HG02678 (cell line): ENCODE measurements around the gene STK24.
A peak's percentile ranks its signal among the peaks of the same experiment; 100 is the strongest.

ENCODE experiments used
- ATAC-seq: cut with Tn5 transposase; IDR thresholded peaks from one replicate; pipeline ENCODE4 v1.9.1; 2021; ENCODE audit warnings: mild to moderate bottlenecking, moderate library complexity; ENCODE audit not compliant: unreplicated experiment

STK24 gene

DNA sequence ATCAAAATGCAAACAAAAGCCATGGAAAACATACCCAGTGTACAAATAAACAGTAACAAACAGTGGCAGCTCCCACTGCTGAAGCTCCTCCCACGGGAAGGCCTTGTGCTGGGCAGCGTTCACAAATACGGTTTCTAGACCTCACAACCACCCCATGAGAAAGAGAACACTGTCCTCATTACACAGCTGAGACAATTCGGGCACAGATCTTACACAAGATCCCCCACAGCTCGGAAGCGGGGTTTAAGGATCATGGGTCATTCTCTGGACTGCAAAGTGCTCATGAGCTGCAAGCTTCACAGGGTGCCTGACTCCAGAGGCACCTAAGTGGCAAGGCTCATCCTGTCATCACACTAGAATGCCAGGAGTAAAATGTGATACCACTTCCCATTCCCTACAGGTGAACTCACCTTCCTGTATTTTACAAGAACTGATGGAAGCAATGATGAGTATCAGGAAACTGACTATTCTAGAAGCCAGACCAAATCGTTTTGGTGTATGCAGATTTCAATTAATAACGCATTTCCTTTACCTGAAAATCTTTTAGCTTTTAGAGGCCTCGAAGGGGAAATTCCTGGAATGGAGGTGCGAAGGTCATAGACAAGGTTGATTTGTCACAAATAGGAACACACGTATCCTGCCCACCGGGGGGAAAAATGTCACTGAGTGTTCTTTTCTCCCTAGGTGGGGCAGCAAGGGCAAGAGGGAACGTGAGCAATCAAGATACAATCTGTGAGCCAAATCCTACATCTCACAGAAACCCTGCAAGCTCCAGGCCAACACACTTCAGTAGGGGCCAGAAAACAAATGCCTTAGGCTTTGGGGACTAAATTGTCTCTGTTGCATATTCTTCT, 41.2 kb downstream of the STK24 start:
- no peak for ATAC-seq

DNA sequence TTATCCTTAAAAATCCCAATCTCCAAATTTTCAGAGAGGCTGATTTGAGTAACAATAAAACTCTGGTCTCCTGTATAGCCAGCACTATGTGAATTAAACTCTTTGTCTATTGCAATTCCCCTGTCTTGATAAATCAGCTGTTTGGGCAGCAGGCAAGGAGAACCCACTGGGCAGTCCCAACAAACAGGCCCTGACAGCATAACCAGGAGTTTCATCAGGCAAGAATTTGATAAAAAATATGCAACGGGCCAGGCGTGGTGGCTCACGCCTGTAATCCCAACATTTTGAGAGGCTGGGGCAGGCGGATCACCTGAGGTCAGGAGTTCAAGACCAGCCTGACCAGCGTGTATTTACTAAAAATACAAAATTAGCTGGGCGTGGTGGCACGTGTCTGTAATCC, 42.1 kb downstream of the STK24 start:
- no peak for ATAC-seq

DNA sequence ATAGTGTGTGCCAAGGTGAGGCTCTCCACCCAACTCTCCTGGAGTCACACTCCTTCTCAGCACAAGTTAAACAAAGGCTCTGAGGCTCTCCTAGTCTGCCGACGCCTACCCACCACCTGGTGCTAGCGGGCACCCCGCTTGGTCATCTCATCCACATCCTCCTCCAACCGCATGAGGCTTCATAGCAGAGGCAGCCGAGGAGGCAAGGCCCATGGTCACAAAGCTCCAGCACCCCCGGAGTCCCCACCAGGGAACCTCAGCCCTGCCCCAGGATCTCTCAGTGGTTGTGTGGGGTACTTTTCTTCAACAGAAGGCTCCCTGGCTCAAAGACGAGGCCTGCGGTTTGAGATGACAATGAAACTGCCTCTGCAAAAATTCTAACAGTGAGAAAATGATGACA, 43.0 kb downstream of the STK24 start:
- no peak for ATAC-seq

DNA sequence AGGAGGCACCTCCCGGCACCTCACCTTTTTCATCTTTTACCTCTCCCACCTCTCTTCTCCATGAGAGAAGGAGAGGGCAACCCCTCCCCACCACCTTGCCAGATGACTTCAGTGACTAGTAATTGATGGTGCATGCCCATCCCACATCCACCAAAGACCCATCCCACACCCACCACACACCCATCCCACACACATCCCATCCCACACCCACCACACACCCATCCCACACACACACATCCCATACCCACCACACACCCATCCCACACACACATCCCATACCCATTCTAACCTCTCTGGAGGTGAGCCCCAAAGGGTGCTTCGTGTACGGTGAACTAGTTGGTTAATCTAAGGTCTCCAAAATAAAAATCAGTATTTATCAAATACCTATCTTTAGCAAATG, 44.7 kb downstream of the STK24 start:
- ATAC-seq: no peak

GRCh38 chr13:98530217-98530616, 46.7 kb downstream of the STK24 start:
- no peak for ATAC-seq

- no peak for ATAC-seq
Observed at GRCh38 chr13:98529171-98529570, 47.7 kb downstream of the STK24 start.

DNA sequence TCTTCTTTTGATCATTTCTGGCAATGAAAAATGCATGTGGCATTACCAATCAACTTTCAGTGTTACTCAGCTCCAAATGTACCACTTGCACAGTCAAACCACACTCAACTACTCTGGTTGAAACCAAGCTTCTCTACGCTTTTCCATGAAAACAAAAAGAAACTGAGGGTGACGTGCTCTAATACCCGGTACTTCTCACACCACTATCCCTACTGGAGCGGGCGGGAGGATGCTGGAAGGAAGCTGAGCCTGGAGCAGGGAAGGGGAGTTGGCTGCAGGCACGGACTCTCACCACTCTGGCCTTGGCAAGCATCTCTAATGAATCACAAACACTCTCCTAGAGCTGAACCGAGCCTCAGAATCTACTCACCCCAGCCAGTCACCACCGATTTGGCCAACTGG, 48.2 kb downstream of the STK24 start:
- no peak for ATAC-seq

DNA sequence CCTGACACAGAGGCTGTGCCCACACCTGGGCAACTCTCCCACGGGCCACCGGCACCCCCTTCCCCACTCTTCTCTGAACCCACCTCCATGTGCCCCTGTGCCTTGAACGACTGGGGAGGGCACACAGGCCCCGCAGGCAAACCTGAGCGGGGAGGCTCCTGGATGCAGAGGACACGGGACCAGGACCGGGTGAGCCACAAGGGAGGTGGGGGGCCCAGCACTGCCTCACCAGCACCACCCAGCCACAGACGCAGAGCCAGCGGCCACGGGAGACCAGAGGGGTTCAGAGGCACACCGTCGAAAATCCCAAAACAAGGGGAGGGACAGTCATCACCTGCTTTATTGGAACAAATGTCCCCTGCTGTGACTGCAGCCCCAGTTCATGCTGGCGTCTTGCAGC, 49.4 kb downstream of the STK24 start:
- no peak for ATAC-seq

- peak; percentile 33 for ATAC-seq
Observed at GRCh38 chr13:98526182-98526512, 50.8 kb downstream of the STK24 start.

- peak; percentile 37 for ATAC-seq
Observed at GRCh38 chr13:98525456-98526181, 51.3 kb downstream of the STK24 start.

- no peak for ATAC-seq
Observed at GRCh38 chr13:98524793-98525192, 52.1 kb downstream of the STK24 start.

DNA sequence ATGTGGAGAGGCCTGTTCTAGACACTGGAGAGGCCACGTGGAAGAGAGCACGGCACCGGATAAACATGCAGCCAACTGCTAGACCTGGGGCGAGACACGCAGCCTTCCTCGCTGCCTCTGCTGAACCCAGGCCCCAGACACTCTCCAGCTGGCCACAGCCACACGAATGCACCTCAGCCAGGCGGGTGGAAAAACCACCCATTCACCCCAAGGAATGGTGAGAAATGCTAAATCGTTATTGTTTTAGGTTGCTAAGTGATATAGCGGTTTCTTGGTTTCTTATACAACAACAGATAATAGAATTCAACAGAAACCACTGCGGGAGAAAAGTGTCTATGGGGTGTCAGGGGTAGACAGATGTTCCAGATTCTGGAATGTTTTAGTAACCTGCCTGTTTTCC, 52.5 kb downstream of the STK24 start:
- ATAC-seq: no peak

- peak; percentile 59 for ATAC-seq
Observed at GRCh38 chr13:98523455-98524102, 53.3 kb downstream of the STK24 start.

GRCh38 chr13:98522371-98522770, 54.5 kb downstream of the STK24 start:
- no peak for ATAC-seq

GRCh38 chr13:98521461-98522247, 55.3 kb downstream of the STK24 start:
- ATAC-seq: no peak

GRCh38 chr13:98520674-98521449, 56.0 kb downstream of the STK24 start:
- ATAC-seq: no peak

- ATAC-seq: no peak
Observed at GRCh38 chr13:98519976-98520375, 56.9 kb downstream of the STK24 start.

DNA sequence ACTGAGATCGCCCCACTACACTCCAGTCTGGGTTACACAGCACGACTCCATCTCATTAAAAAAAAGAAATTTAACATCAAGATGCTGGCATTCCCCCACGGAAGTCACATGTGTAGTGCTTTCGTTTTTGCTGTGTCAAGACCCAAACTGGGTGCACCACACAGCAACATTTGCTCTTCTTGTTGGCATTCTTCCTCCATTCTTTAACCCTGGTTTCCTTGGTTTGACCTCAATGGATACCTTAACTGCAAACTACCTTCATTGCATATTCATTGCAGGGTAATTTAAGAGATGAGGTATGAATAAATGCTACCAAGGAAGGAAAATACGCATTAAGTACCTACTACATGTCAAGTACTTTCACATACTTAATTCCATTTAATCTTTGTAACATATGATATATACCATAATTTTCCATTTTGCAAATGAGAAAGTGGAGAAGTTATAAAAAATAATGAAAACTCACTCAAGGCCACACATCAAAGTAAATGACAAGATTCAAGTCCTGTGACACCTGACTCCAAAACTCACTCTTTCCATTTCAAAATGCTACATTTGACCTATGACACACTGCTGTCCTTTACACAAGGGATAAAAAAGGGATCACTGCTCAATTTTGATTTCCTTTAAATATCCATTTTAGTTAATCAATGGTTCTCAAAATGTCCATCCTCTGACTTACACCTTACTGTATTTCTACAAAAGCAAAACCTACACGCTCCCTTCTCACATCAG, 59.2 kb downstream of the STK24 start:
- peak; percentile 49 for ATAC-seq

DNA sequence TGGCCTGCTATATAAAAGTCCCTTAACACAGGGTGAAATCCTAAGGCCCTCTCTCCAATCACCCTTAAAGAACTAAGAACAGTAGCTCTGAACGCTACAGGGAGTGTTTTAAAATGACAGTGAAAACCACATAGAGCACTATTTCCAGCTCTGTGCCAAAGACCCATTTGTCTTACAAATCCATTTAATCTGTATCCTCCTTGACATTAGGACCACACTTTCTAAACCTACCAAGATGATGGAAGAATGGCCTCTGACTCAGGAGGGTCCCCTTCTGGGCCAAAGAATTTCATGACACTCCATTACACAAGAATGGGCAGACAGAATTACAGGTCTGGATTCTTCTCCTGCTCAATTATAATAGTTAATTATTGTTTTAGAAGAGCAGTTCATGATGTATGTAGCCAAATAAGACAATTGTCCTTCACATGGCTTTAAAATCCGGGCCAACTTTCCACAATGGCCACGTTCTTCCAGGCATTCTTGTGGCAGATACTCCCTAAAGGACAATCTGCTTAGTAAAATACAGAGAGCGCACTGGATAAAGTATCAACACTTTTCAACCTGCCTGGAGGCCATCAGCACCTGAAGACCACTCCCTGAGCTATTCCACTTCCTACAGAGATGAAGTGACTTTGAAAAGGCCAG, 61.0 kb downstream of the STK24 start:
- ATAC-seq: peak; percentile 32
